OCI-LY3 (cell line): Measurements from ENCODE around the gene MED16.

Experiments used
- CTCF ChIP-seq: fragments of 200-600, 300-600 bp; sonication (generic); IDR thresholded peaks from 2 replicates; pipeline ENCODE4 v1.5.1; 2014; ENCODE audit warnings: antibody characterized with exemption, low read length, low read depth
- EZH2phosphoT487 ChIP-seq: fragments of 200-600 bp; shearing (Covaris generic); IDR thresholded peaks from 2 replicates; pipeline ENCODE4 v1.6.1; 2018; ENCODE audit warnings: antibody characterized with exemption, mixed run types, low read depth

DNA sequence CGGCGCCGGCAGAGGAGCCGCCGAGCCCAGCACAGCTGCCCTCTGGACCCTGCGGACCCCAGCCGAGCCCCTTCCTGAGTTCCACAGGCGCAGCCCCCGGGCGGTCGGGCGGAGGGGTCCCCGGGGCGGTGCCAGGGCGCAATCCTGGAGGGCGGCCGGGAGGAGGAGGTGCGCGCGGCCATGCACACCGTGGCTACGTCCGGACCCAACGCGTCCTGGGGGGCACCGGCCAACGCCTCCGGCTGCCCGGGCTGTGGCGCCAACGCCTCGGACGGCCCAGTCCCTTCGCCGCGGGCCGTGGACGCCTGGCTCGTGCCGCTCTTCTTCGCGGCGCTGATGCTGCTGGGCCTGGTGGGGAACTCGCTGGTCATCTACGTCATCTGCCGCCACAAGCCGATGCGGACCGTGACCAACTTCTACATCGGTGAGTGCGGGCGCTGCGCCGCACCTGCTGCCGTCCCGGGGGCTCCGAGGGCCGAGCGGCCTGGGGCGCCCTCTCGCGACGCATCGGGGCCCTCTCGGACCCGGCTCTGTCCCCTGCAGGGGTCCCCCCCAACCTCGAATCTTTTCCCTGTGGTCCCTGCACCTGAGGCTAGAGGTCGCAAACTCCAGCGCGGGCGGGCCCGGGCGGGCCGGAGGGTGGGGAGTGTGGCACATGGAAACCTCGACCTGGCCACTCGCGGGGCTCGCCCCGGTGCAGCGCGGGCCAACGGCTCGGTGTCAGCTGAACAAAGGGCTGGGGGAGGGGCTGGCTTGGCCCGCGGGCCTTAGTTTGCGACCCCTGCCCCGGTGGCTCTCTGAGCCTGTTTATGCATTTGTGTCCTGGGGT lies 24.6 kb upstream of the MED16 start, which contains the start of gene KISS1R:
- TF ChIP-seq CTCF (peak; percentile 95), EZH2phosphoT487 (no peak)
